ENCODE results near the gene FOSL1.

Gene FOSL1

DNA sequence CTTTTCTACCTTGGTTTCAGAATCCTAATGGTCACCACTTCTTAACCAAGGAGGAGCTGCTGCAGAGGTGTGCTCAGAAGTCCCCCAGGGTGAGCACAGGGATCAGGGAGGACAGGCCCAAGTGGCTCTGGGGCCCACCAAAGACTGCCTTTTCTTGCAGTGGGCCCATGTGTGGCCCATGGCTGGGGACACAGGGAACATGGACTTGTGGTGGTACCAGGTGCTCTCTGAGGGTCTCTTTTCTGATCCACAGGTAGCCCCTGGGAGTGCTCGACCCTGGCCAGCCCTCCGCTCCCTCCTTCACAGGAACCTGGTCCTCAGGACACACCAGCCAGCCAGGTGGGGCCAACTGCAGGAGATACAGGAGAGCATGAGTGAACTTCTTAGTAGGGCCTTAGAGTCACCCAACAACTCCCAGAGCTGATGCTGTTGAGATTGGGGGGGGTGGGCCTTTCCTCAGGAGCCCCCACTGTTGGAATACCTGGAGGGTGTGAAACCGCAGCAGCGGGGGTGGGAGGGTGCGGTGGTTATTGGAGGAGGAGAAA lies 37.9 kb downstream of the FOSL1 start:
- peaks cover 10% of the 10 kb centered on the region for H3K36me3 ChIP-seq (ENCODE audit: control insufficient read depth, insufficient read depth, low read length)
- no peaks in the 10 kb centered on the region for H3K27me3 ChIP-seq (ENCODE audit: insufficient read depth, low read length, poor library complexity)
- no peak overlapping the region for H2AK5ac ChIP-seq (ENCODE audit: low read length)
- H3K4me1 ChIP-seq (ENCODE audit: control insufficient read depth, low read depth, low read length), result no peaks in the 10 kb centered on the region
- H3K56ac ChIP-seq (ENCODE audit: low read length), result peak overlapping the region; percentile 95
- H3K23ac ChIP-seq (ENCODE audit: low read length), result no peak overlapping the region
- H3K27ac ChIP-seq (ENCODE audit: low read depth, low read length), result no peak overlapping the region
- H3K4me2 ChIP-seq (ENCODE audit: low read length), result no peak overlapping the region
- no peak overlapping the region for H4K5ac ChIP-seq (ENCODE audit: low read length)
- H3K4ac ChIP-seq (ENCODE audit: low read depth, low read length), result no peak overlapping the region
- no peak for DNase-seq
- peaks cover 15% of the 10 kb centered on the region for H3K79me2 ChIP-seq (ENCODE audit: control insufficient read depth, insufficient read depth, low read length)
- H3K9ac ChIP-seq (ENCODE audit: low read length), result no peak overlapping the region
- H3K18ac ChIP-seq (ENCODE audit: low read length), result no peak overlapping the region
- no peak overlapping the region for H2BK15ac ChIP-seq (replicated peaks; ENCODE audit: low read depth)
- no peak overlapping the region for H4K8ac ChIP-seq (ENCODE audit: low read depth, low read length)
- no peak overlapping the region for H2BK120ac ChIP-seq (ENCODE audit: low read depth, low read length)
- no CpG with 5 or more reads among the region's 5 CpGs for WGBS (ENCODE audit: extremely low coverage, insufficient coverage, low lambda C conversion rate)
- no peak overlapping the region for H3K4me3 ChIP-seq (ENCODE audit: low read length)
- peaks cover 16% of the 10 kb centered on the region for H3K79me1 ChIP-seq (ENCODE audit: low read length)
- no peak overlapping the region for H2BK5ac ChIP-seq (ENCODE audit: low read length)

DNA sequence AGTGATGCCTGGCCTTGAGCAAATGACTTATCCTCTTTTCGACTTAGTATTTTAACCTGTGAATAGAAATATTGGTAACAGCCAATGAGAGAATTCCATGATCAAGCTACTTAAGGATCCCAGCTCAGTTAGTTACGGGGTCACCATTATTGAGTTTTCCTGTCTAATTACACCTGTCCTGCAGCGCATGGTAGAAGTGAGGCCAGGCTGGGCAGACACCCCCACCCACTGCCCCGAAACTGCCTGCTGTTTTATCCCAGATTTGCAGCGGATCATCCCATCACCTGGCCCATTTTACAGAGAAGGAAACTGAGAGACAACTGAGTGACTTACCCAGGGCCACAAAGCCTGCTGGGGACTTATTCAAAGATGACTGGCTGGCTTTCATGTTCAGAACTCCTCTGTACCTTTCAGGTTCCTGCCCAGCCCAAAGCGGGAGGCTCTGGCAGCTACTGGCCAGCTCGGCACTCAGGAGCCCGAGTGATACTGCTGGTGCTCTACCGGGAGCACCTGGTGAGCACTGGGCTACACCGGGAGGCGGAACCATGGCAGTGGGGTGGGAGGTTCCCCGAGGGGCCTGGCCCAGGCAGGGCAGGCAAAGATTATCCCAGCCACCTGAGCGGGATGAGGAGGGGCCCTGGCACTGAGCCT lies 38.5 kb downstream of the FOSL1 start:
- no peaks in the 10 kb centered on the region for H3K4me1 ChIP-seq (ENCODE audit: control insufficient read depth, low read depth, low read length)
- no peak overlapping the region for H3K27ac ChIP-seq (ENCODE audit: low read depth, low read length)
- H2AK5ac ChIP-seq (ENCODE audit: low read length), result no peak overlapping the region
- no peak overlapping the region for H3K4ac ChIP-seq (ENCODE audit: low read depth, low read length)
- no CpG with 5 or more reads among the region's 13 CpGs for WGBS (ENCODE audit: extremely low coverage, insufficient coverage, low lambda C conversion rate)
- no peak overlapping the region for H4K8ac ChIP-seq (ENCODE audit: low read depth, low read length)
- H3K4me2 ChIP-seq (ENCODE audit: low read length), result peak overlapping the region; percentile 97
- peaks cover 16% of the 10 kb centered on the region for H3K79me1 ChIP-seq (ENCODE audit: low read length)
- peak overlapping the region; percentile 65 for H3K4me3 ChIP-seq (ENCODE audit: low read length)
- peaks cover 21% of the 10 kb centered on the region for H3K79me2 ChIP-seq (ENCODE audit: control insufficient read depth, insufficient read depth, low read length)
- H4K5ac ChIP-seq (ENCODE audit: low read length), result no peak overlapping the region
- H3K9ac ChIP-seq (ENCODE audit: low read length), result peak overlapping the region; percentile 83
- H3K56ac ChIP-seq (ENCODE audit: low read length), result peak overlapping the region; percentile 95
- H3K36me3 ChIP-seq (ENCODE audit: control insufficient read depth, insufficient read depth, low read length), result peaks cover 10% of the 10 kb centered on the region
- no peak overlapping the region for H2BK5ac ChIP-seq (ENCODE audit: low read length)
- no peak overlapping the region for H2BK15ac ChIP-seq (replicated peaks; ENCODE audit: low read depth)
- no peak for DNase-seq
- no peak overlapping the region for H2BK120ac ChIP-seq (ENCODE audit: low read depth, low read length)
- no peak overlapping the region for H3K23ac ChIP-seq (ENCODE audit: low read length)
- no peak overlapping the region for H3K18ac ChIP-seq (ENCODE audit: low read length)
- no peaks in the 10 kb centered on the region for H3K27me3 ChIP-seq (ENCODE audit: insufficient read depth, low read length, poor library complexity)

DNA sequence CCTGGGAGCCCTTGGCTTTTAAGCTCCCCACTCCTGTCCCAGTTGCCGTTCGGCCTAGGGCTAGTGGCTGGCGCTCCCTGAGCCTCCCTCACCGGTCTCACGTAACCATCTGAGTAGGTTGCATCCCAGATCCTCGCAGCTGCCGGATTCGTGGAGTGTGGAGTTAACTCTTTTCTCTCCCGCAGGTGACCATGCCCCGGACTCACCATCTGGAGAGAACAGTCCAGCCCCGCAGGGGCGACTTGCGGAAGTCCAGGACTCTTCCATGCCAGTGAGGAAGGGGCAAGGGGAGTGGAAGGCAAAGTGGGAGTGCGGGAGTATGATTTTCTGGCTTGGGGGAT lies 39.1 kb downstream of the FOSL1 start:
- Histone ChIP-seq H2BK120ac (ENCODE audit: low read depth, low read length) (no peak overlapping the region), H3K18ac (ENCODE audit: low read length) (peak overlapping the region; percentile 44), H3K56ac (ENCODE audit: low read length) (peak overlapping the region; percentile 95), H3K4me3 (ENCODE audit: low read length) (peak overlapping the region; percentile 65), H3K4ac (ENCODE audit: low read depth, low read length) (peak overlapping the region; percentile 74), H3K27me3 (ENCODE audit: insufficient read depth, low read length, poor library complexity) (no peaks in the 10 kb centered on the region), H4K8ac (ENCODE audit: low read depth, low read length) (no peak overlapping the region), H3K9ac (ENCODE audit: low read length) (peak overlapping the region; percentile 83), H2BK5ac (ENCODE audit: low read length) (peak overlapping the region; percentile 21), H3K4me2 (ENCODE audit: low read length) (peak overlapping the region; percentile 97), H2BK15ac (replicated peaks; ENCODE audit: low read depth) (no peak overlapping the region), H3K36me3 (ENCODE audit: control insufficient read depth, insufficient read depth, low read length) (peaks cover 11% of the 10 kb centered on the region), H3K4me1 (ENCODE audit: control insufficient read depth, low read depth, low read length) (peaks cover 2% of the 10 kb centered on the region), H4K5ac (ENCODE audit: low read length) (no peak overlapping the region), H3K79me2 (ENCODE audit: control insufficient read depth, insufficient read depth, low read length) (peaks cover 26% of the 10 kb centered on the region), H3K23ac (ENCODE audit: low read length) (peak overlapping the region; percentile 89), H3K79me1 (ENCODE audit: low read length) (peaks cover 18% of the 10 kb centered on the region), H2AK5ac (ENCODE audit: low read length) (peak overlapping the region; percentile 78), H3K27ac (ENCODE audit: low read depth, low read length) (peak overlapping the region; percentile 87)
- WGBS (ENCODE audit: extremely low coverage, insufficient coverage, low lambda C conversion rate), result no CpG with 5 or more reads among the region's 14 CpGs
- DNase-seq, result no peak

DNA sequence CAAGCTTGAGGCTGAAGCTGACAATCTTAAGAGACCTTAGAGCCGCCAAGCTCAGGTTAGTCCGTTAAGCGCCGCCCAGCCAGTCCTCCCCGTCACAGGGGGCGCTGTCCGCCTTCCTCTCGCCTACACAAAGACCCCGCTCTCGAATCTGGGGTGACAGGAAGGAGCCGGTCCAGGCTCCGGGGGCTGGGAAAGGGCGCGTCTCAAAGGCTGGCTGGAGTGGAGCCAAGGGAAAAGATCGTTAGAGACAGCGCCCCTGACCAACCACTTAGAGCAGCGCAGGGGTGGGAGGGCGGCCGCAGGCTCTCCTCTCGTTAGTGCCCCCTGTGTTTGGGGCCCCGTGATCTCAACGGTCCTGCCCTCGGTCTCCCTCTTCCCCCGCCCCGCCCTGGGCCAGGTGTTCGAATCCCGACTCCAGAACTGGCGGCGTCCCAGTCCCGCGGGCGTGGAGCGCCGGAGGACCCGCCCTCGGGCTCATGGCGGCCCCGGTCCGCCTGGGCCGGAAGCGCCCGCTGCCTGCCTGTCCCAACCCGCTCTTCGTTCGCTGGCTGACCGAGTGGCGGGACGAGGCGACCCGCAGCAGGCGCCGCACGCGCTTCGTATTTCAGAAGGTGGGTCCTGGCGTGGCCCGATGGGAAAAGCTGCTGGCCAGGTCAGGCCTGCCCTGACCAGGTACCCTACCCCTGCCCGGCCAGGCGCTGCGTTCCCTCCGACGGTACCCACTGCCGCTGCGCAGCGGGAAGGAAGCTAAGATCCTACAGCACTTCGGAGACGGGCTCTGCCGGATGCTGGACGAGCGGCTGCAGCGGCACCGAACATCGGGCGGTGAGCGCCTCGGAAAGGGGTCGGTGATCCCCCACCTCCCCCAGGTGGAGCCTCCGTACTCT lies 39.7 kb downstream of the FOSL1 start, which contains the start of gene MUS81:
TSS of gene MUS81 (plus strand) at position 156 of the 887 bp plus-strand sequence. CDS start at position 477, 321 bp downstream.
- H3K36me3 ChIP-seq (ENCODE audit: control insufficient read depth, insufficient read depth, low read length), result peaks cover 13% of the 10 kb centered on the region
- H3K9ac ChIP-seq (ENCODE audit: low read length), result peak within 1 kb of the TSS; percentile 83
- DNase-seq, result peak; percentile 99
- H3K27ac ChIP-seq (ENCODE audit: low read depth, low read length), result peak within 1 kb of the TSS; percentile 87
- no peaks in the 10 kb centered on the region for H3K27me3 ChIP-seq (ENCODE audit: insufficient read depth, low read length, poor library complexity)
- H3K4me1 ChIP-seq (ENCODE audit: control insufficient read depth, low read depth, low read length), result peaks cover 3% of the 10 kb centered on the region
- peak within 1 kb of the TSS; percentile 65 for H3K4me3 ChIP-seq (ENCODE audit: low read length)
- peak within 1 kb of the TSS; percentile 95 for H3K56ac ChIP-seq (ENCODE audit: low read length)
- no peak within 1 kb of the TSS for H4K8ac ChIP-seq (ENCODE audit: low read depth, low read length)
- H3K18ac ChIP-seq (ENCODE audit: low read length), result peak within 1 kb of the TSS; percentile 46
- peak within 1 kb of the TSS; percentile 78 for H2AK5ac ChIP-seq (ENCODE audit: low read length)
- H2BK120ac ChIP-seq (ENCODE audit: low read depth, low read length), result peak within 1 kb of the TSS; percentile 39
- peak within 1 kb of the TSS; percentile 64 for H2BK5ac ChIP-seq (ENCODE audit: low read length)
- peak within 1 kb of the TSS; percentile 89 for H3K23ac ChIP-seq (ENCODE audit: low read length)
- peak within 1 kb of the TSS; percentile 97 for H3K4me2 ChIP-seq (ENCODE audit: low read length)
- H2BK15ac ChIP-seq (replicated peaks; ENCODE audit: low read depth), result no peak within 1 kb of the TSS
- H3K79me2 ChIP-seq (ENCODE audit: control insufficient read depth, insufficient read depth, low read length), result peaks cover 32% of the 10 kb centered on the region
- H4K5ac ChIP-seq (ENCODE audit: low read length), result no peak within 1 kb of the TSS
- no CpG with 5 or more reads among the region's 78 CpGs for WGBS (ENCODE audit: extremely low coverage, insufficient coverage, low lambda C conversion rate)
- peaks cover 24% of the 10 kb centered on the region for H3K79me1 ChIP-seq (ENCODE audit: low read length)
- H3K4ac ChIP-seq (ENCODE audit: low read depth, low read length), result peak within 1 kb of the TSS; percentile 85

DNA sequence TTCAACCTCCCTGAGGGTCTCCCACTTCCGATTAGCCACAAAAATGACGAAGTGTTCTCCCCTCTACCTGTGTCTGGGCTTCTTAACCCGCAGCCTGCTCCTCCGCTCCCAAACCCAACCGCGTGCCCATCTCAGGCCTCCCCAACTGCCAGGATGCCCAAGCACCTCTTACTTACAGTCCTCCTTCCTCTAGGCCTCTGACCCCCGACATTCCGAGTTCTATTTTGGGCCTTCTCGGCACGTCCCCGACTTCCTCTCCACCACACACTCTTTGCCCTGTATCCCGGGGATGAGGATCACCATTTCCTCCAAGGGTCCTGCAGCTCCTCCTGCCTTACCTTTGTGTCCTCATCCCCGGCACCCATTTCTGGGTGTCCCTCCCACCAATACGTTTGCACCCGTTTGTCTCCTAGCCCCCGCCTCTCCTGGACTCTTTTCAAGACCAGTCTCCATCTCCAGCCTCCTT lies 40.3 kb downstream of the FOSL1 start:
- Histone ChIP-seq H3K9ac (ENCODE audit: low read length) (peak overlapping the region; percentile 83), H3K56ac (ENCODE audit: low read length) (peak overlapping the region; percentile 81), H2AK5ac (ENCODE audit: low read length) (no peak overlapping the region), H3K36me3 (ENCODE audit: control insufficient read depth, insufficient read depth, low read length) (peaks cover 18% of the 10 kb centered on the region), H3K4me1 (ENCODE audit: control insufficient read depth, low read depth, low read length) (peaks cover 3% of the 10 kb centered on the region), H4K5ac (ENCODE audit: low read length) (no peak overlapping the region), H3K18ac (ENCODE audit: low read length) (peak overlapping the region; percentile 46), H3K4me2 (ENCODE audit: low read length) (peak overlapping the region; percentile 35), H3K4me3 (ENCODE audit: low read length) (peak overlapping the region; percentile 26), H3K79me1 (ENCODE audit: low read length) (peaks cover 27% of the 10 kb centered on the region), H3K79me2 (ENCODE audit: control insufficient read depth, insufficient read depth, low read length) (peaks cover 38% of the 10 kb centered on the region), H2BK120ac (ENCODE audit: low read depth, low read length) (peak overlapping the region; percentile 39), H3K4ac (ENCODE audit: low read depth, low read length) (peak overlapping the region; percentile 85), H3K27me3 (ENCODE audit: insufficient read depth, low read length, poor library complexity) (no peaks in the 10 kb centered on the region), H4K8ac (ENCODE audit: low read depth, low read length) (no peak overlapping the region), H3K27ac (ENCODE audit: low read depth, low read length) (peak overlapping the region; percentile 87), H3K23ac (ENCODE audit: low read length) (peak overlapping the region; percentile 3), H2BK5ac (ENCODE audit: low read length) (peak overlapping the region; percentile 64), H2BK15ac (replicated peaks; ENCODE audit: low read depth) (no peak overlapping the region)
- no peak for DNase-seq
- no CpG with 5 or more reads among the region's 16 CpGs for WGBS (ENCODE audit: extremely low coverage, insufficient coverage, low lambda C conversion rate)

Measured in mesendoderm (in vitro differentiated cells).